ENCODE measurements around the gene MYO3B. TPM values are rescaled to one million over a fixed set of nuclear protein-coding genes. Genes with fewer than 3 reads are reported as not detected.

Gene MYO3B
- total RNA-seq, 1 donor from 2014 or later = 0.05 TPM

DNA sequence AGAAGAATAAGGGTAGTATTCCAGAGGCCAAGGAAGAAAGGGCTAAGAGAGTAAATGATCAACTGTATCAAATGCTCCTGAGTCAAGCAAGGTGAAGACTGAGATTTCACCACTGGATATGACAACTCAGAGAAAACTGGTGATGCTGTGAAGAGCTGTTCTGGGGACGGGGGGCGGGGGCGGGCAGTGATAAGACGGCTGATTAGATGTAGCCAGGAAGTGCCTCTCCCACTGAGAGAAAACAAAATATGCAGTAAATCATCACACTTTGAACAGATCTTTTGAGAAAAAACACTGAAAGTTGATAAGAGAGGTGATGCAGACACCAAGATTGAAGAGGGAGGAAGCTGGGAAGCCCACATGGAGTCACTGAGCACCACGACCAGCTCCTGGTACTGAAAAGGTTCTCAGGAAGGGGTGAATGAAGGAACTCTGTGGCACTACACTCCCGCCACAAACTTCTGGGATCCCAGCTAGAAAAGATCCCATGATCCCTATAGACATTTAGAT, 75.8 kb downstream of the MYO3B start:
- no peaks in the 10 kb centered on the region for H3K36me3 ChIP-seq
- H3K9me3 ChIP-seq (replicated peaks) = peaks cover 6% of the 10 kb centered on the region
- intact Hi-C loops (cut with micrococcal nuclease) = no loop called here
- H3K27ac ChIP-seq (replicated peaks) = no peak overlapping the region
- DNase-seq = no peak
- H3K4me3 ChIP-seq = no peak overlapping the region
- TF ChIP-seq CTCF (IDR thresholded peaks at IDR 0.05; ENCODE audit: borderline replicate concordance) = no peak
- H3K4me1 ChIP-seq = no peaks in the 10 kb centered on the region
- peaks cover 56% of the 10 kb centered on the region for H3K27me3 ChIP-seq (ENCODE audit: low read depth)

- intact Hi-C loops (cut with micrococcal nuclease) = no loop called here
- H3K4me1 ChIP-seq = no peaks in the 10 kb centered on the region
- H3K36me3 ChIP-seq = no peaks in the 10 kb centered on the region
- H3K9me3 ChIP-seq (replicated peaks) = peaks cover 11% of the 10 kb centered on the region
- no peak overlapping the region for H3K4me3 ChIP-seq
- no peak for DNase-seq
- H3K27me3 ChIP-seq (ENCODE audit: low read depth) = peaks cover 56% of the 10 kb centered on the region
- no peak for TF ChIP-seq CTCF (IDR thresholded peaks at IDR 0.05; ENCODE audit: borderline replicate concordance)
- H3K27ac ChIP-seq (replicated peaks) = no peak overlapping the region
These were observed 76.4 kb downstream of the MYO3B start for GRCh38 chr2:170254293-170254732.

DNA sequence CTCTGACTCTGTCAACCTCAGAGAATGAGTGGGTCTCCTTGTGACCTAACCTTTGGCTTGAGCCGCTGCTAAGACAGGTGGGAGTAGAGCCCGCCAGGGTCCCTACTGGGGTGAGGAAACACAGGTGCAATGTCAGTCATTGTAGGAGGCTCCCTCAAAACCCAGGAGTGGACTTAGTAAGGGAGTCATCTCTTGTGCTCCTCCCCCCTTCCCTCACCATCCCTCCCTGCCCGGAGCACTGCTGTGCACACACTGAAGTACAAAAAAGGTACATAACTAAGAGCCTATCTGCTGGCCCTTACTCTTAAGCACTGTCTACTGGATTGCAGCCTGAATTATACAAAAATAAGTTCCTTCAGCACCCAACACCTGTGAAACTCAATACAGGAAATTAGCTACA, 77.2 kb downstream of the MYO3B start:
- H3K27me3 ChIP-seq (ENCODE audit: low read depth) = peaks cover 55% of the 10 kb centered on the region
- no peaks in the 10 kb centered on the region for H3K4me1 ChIP-seq
- no peak overlapping the region for H3K27ac ChIP-seq (replicated peaks)
- H3K36me3 ChIP-seq = no peaks in the 10 kb centered on the region
- DNase-seq = no peak
- no peak overlapping the region for H3K4me3 ChIP-seq
- H3K9me3 ChIP-seq (replicated peaks) = peaks cover 20% of the 10 kb centered on the region
- intact Hi-C loops (cut with micrococcal nuclease) = no loop called here
- TF ChIP-seq CTCF (IDR thresholded peaks at IDR 0.05; ENCODE audit: borderline replicate concordance) = no peak

- Histone ChIP-seq H3K36me3 (no peaks in the 10 kb centered on the region), H3K4me3 (no peak overlapping the region), H3K9me3 (replicated peaks) (peaks cover 25% of the 10 kb centered on the region), H3K27me3 (ENCODE audit: low read depth) (peaks cover 51% of the 10 kb centered on the region), H3K4me1 (no peaks in the 10 kb centered on the region), H3K27ac (replicated peaks) (no peak overlapping the region)
- intact Hi-C loops (cut with micrococcal nuclease) = no loop called here
- DNase-seq = no peak
- TF ChIP-seq CTCF (IDR thresholded peaks at IDR 0.05; ENCODE audit: borderline replicate concordance) = no peak
These were observed 78.0 kb downstream of the MYO3B start for GRCh38 chr2:170255971-170256370.

DNA sequence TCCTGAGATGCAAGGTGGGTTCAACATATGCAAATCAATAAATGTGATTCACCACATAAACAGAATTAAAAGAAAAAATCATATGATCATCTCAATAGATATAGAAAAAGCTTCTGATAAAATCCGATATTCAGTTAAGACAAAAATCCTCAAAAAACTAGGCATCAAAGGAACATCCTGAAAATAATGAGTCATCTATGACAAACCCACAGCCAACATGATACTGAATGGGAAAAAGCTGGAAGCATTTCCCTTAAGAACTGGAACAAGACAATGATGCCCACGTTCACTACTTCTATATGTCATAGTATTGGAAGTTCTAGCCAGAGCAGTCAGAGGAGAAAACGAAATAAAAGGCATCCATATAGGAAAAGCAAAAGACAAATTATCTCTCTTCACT, 80.4 kb downstream of the MYO3B start:
- Histone ChIP-seq H3K9me3 (replicated peaks) (peaks cover 43% of the 10 kb centered on the region), H3K27me3 (ENCODE audit: low read depth) (peaks cover 36% of the 10 kb centered on the region), H3K27ac (replicated peaks) (no peak overlapping the region), H3K36me3 (no peaks in the 10 kb centered on the region), H3K4me1 (no peaks in the 10 kb centered on the region), H3K4me3 (no peak overlapping the region)
- no peak for TF ChIP-seq CTCF (IDR thresholded peaks at IDR 0.05; ENCODE audit: borderline replicate concordance)
- DNase-seq = no peak
- intact Hi-C loops (cut with micrococcal nuclease) = no loop called here
